Osteoblast (primary cell): ENCODE measurements around the gene PLCH2. TPM values are rescaled to one million over a fixed set of nuclear protein-coding genes. Genes with fewer than 3 reads are reported as not detected.
A peak's percentile ranks its signal among the peaks of the same experiment; 100 is the strongest.

Experiments
- DNase-seq: peaks from one replicate; pipeline ENCODE4 v3.0.0; 2011; ENCODE audit warnings: low spot score, mixed read lengths; ENCODE audit not compliant: insufficient read length; ENCODE audit errors: missing footprints
- H2AFZ ChIP-seq: 2 replicates; pipeline ENCODE4 v1.6.0; 2011; ENCODE audit warnings: mild to moderate bottlenecking, low read length
- H3K27ac ChIP-seq: 2 replicates; pipeline ENCODE4 v1.5.1; 2011; ENCODE audit warnings: mild to moderate bottlenecking, low read depth, low read length, moderate library complexity
- H3K27me3 ChIP-seq: 2 replicates; pipeline ENCODE4 v1.6.0; 2012; ENCODE audit warnings: mild to moderate bottlenecking, control low read depth, inconsistent platforms, low read length, moderate library complexity; ENCODE audit not compliant: insufficient read depth
- H3K36me3 ChIP-seq: 2 replicates; pipeline ENCODE4 v1.5.1; 2011; ENCODE audit warnings: mild to moderate bottlenecking, low read length, control low read depth, moderate library complexity; ENCODE audit not compliant: insufficient read depth
- H3K4me1 ChIP-seq: 2 replicates; pipeline ENCODE4 v1.5.1; 2011; ENCODE audit warnings: mild to moderate bottlenecking, low read length, control low read depth, moderate library complexity; ENCODE audit not compliant: insufficient read depth
- H3K4me2 ChIP-seq: 2 replicates; pipeline ENCODE4 v1.6.0; 2011; ENCODE audit warnings: mild to moderate bottlenecking, low read length; ENCODE audit not compliant: insufficient read depth
- H3K4me3 ChIP-seq: fragments of 200-600 bp; sonication (generic); 3 replicates; pipeline ENCODE4 v1.5.1; 2012; ENCODE audit warnings: mild to moderate bottlenecking, low read length, inconsistent platforms; ENCODE audit not compliant: insufficient read depth
- H3K79me2 ChIP-seq: 2 replicates; pipeline ENCODE4 v1.6.0; 2012; ENCODE audit warnings: mild to moderate bottlenecking, low read length, control low read depth, inconsistent platforms; ENCODE audit not compliant: insufficient read depth
- H3K9me3 ChIP-seq: 2 replicates; pipeline ENCODE4 v1.5.1; 2011; ENCODE audit warnings: low read depth, low read length, control low read depth
- H4K20me1 ChIP-seq: 2 replicates; pipeline ENCODE4 v1.6.0; 2012; ENCODE audit warnings: mild to moderate bottlenecking, low read length, control low read depth; ENCODE audit not compliant: insufficient read depth
- total RNA-seq: library from RNA; depleted of rRNA; stranded (reverse); fragments of >200 nt; gene quantifications from 2 replicates; pipeline ENCODE4 v1.2.3, GENCODE V29; 2012
- TF ChIP-seq, protein P1 (sequence below): IDR thresholded peaks from 2 replicates; pipeline ENCODE4 v1.5.1; 2011; ENCODE audit warnings: mild to moderate bottlenecking, low read depth, low read length, moderate library complexity; ENCODE audit errors: extremely low read depth

Gene PLCH2
- under 0.01 TPM in 1 of 2 replicates, not detected in the other for total RNA-seq

GRCh38 chr1:2476061-2476999, at the start of gene PLCH2:
Gene PLCH2, plus strand, starts transcription at chr1:2476289. Its CDS starts 300 bp downstream, at chr1:2476589.
- no peak for DNase-seq
- Histone ChIP-seq H3K9me3 (no peaks in the 10 kb centered on the region), H3K4me3 (no peak within 1 kb of the TSS), H2AFZ (no peak within 1 kb of the TSS), H3K4me2 (no peak within 1 kb of the TSS), H3K27me3 (peaks cover 4% of the 10 kb centered on the region), H3K36me3 (no peaks in the 10 kb centered on the region), H3K27ac (no peak within 1 kb of the TSS), H3K79me2 (no peaks in the 10 kb centered on the region), H4K20me1 (no peaks in the 10 kb centered on the region), H3K4me1 (no peaks in the 10 kb centered on the region)
- TF ChIP-seq, protein P1, sequence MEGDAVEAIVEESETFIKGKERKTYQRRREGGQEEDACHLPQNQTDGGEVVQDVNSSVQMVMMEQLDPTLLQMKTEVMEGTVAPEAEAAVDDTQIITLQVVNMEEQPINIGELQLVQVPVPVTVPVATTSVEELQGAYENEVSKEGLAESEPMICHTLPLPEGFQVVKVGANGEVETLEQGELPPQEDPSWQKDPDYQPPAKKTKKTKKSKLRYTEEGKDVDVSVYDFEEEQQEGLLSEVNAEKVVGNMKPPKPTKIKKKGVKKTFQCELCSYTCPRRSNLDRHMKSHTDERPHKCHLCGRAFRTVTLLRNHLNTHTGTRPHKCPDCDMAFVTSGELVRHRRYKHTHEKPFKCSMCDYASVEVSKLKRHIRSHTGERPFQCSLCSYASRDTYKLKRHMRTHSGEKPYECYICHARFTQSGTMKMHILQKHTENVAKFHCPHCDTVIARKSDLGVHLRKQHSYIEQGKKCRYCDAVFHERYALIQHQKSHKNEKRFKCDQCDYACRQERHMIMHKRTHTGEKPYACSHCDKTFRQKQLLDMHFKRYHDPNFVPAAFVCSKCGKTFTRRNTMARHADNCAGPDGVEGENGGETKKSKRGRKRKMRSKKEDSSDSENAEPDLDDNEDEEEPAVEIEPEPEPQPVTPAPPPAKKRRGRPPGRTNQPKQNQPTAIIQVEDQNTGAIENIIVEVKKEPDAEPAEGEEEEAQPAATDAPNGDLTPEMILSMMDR: no peak

DNA sequence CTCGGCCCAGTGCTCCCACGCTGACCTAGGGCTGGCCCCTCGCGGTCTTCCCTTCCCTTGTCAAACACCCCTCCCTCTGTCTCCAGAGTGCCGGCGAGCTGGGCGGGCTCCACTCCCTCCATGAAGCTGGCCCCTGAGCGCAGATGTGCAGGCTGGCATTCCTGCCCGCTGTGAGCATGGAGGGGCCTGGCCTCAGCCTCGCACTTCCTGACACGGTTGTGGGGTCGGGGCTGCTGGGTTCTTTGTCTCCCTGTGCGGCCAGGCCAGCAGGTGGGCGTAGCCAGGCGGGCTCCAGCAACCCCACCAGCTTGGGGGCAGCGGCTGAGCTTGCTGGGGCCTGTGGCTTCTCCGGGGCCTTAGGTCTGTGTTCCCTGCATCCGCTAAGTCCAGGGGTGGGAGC, 49.5 kb upstream of the PLCH2 start:
- TF ChIP-seq, protein P1: no peak
- Histone ChIP-seq H3K4me1 (no peaks in the 10 kb centered on the region), H3K4me3 (no peak overlapping the region), H3K4me2 (no peak overlapping the region), H3K36me3 (no peaks in the 10 kb centered on the region), H3K27me3 (peaks cover 6% of the 10 kb centered on the region), H4K20me1 (no peaks in the 10 kb centered on the region), H3K9me3 (no peaks in the 10 kb centered on the region), H2AFZ (no peak overlapping the region), H3K79me2 (no peaks in the 10 kb centered on the region), H3K27ac (no peak overlapping the region)
- no peak for DNase-seq

- no peak overlapping the region for H3K4me2 ChIP-seq
- no peak for DNase-seq
- no peak overlapping the region for H3K4me3 ChIP-seq
- no peaks in the 10 kb centered on the region for H3K79me2 ChIP-seq
- peaks cover 11% of the 10 kb centered on the region for H3K27me3 ChIP-seq
- H3K4me1 ChIP-seq: no peaks in the 10 kb centered on the region
- TF ChIP-seq, protein P1: no peak
- no peaks in the 10 kb centered on the region for H3K36me3 ChIP-seq
- no peak overlapping the region for H2AFZ ChIP-seq
- no peaks in the 10 kb centered on the region for H4K20me1 ChIP-seq
- no peak overlapping the region for H3K27ac ChIP-seq
- H3K9me3 ChIP-seq: no peaks in the 10 kb centered on the region
These were observed 49.0 kb upstream of the PLCH2 start for GRCh38 chr1:2427051-2427450.

GRCh38 chr1:2427976-2428375, 48.1 kb upstream of the PLCH2 start:
- no peak overlapping the region for H2AFZ ChIP-seq
- no peak overlapping the region for H3K4me3 ChIP-seq
- no peaks in the 10 kb centered on the region for H4K20me1 ChIP-seq
- no peaks in the 10 kb centered on the region for H3K9me3 ChIP-seq
- peak; percentile 86 for DNase-seq
- TF ChIP-seq, protein P1: no peak
- H3K4me1 ChIP-seq: no peaks in the 10 kb centered on the region
- H3K27me3 ChIP-seq: peaks cover 16% of the 10 kb centered on the region
- no peaks in the 10 kb centered on the region for H3K36me3 ChIP-seq
- no peak overlapping the region for H3K4me2 ChIP-seq
- H3K27ac ChIP-seq: no peak overlapping the region
- no peaks in the 10 kb centered on the region for H3K79me2 ChIP-seq
